ENCODE measurements around the gene DAB2IP.

GRCh38 chr9:121638901-121639592 lies 12.4 kb upstream of the DAB2IP start:
- TF ChIP-seq, protein P1, sequence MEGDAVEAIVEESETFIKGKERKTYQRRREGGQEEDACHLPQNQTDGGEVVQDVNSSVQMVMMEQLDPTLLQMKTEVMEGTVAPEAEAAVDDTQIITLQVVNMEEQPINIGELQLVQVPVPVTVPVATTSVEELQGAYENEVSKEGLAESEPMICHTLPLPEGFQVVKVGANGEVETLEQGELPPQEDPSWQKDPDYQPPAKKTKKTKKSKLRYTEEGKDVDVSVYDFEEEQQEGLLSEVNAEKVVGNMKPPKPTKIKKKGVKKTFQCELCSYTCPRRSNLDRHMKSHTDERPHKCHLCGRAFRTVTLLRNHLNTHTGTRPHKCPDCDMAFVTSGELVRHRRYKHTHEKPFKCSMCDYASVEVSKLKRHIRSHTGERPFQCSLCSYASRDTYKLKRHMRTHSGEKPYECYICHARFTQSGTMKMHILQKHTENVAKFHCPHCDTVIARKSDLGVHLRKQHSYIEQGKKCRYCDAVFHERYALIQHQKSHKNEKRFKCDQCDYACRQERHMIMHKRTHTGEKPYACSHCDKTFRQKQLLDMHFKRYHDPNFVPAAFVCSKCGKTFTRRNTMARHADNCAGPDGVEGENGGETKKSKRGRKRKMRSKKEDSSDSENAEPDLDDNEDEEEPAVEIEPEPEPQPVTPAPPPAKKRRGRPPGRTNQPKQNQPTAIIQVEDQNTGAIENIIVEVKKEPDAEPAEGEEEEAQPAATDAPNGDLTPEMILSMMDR (IDR thresholded peaks at IDR 0.05) = no peak
- TF ChIP-seq EZH2phosphoT487 (IDR thresholded peaks at IDR 0.05) (no peak), EZH2 (IDR thresholded peaks at IDR 0.05) (no peak)

All from neural progenitor cell (in vitro differentiated cells).